SH-SY5Y (cell line): Measurements from ENCODE around the gene GPC1.

Experiments used
- GATA2 ChIP-seq: IDR thresholded peaks from 2 replicates; pipeline ENCODE4 v1.6.1; 2011; ENCODE audit warnings: mild to moderate bottlenecking, low read depth, low read length
- GATA3 ChIP-seq: IDR thresholded peaks from 2 replicates; pipeline ENCODE4 v1.6.1; 2011; ENCODE audit warnings: low read depth, mild to moderate bottlenecking, low read length, moderate library complexity

- TF ChIP-seq GATA2 = no peak
- no peak for TF ChIP-seq GATA3
Observed at GRCh38 chr2:240511351-240512108, 76.1 kb downstream of the GPC1 start.
